Gastroesophageal sphincter (tissue), 4 donors: Measurements from ENCODE around the gene FRMD1. TPM values are rescaled to one million over a fixed set of nuclear protein-coding genes. Genes with fewer than 3 reads are reported as not detected.

Experiments used
- ATAC-seq: fragments of 150-250 bp; one replicate; pipeline ENCODE4 v1.9.1; 2016; ENCODE audit warnings: mild to moderate bottlenecking, moderate library complexity
- H3K27ac ChIP-seq, 4 donors: fragments of 200-600 bp; sonication (generic) in 3 of 4; 1 replicate in 3 of 4; 2 replicates in 1 of 4; pipeline ENCODE4 v1.5.1; 2016 to 2019
- H3K27me3 ChIP-seq: fragments of 200-600 bp; sonication (generic); one replicate; pipeline ENCODE4 v1.5.1; 2019
- H3K36me3 ChIP-seq, 2 donors: fragments of 200-600 bp; sonication (generic); one replicate each; pipeline ENCODE4 v1.5.1; 2019; ENCODE audit warnings: control low read depth in 1 of 2
- H3K4me1 ChIP-seq, 3 donors: fragments of 200-600 bp; sonication (generic); 1 replicate in 2 of 3; 2 replicates in 1 of 3; pipeline ENCODE4 v1.5.1; 2016 to 2019; ENCODE audit warnings: control low read depth in 2 of 3
- H3K4me3 ChIP-seq, 2 donors: fragments of 200-600 bp; sonication (generic); one replicate each; pipeline ENCODE4 v1.5.1; 2019; ENCODE audit warnings: mild to moderate bottlenecking in 1 of 2, moderate library complexity in 1 of 2
- H3K9me3 ChIP-seq, 3 donors: fragments of 200-600 bp; sonication (generic); one replicate each; pipeline ENCODE4 v1.5.1; 2017 to 2019; ENCODE audit warnings: control low read depth in 2 of 3
- CTCF ChIP-seq, 4 experiments: fragments of 200-600 bp in 2 of 4; fragments of 450-650 bp in 2 of 4; sonication (generic) in 1 of 4; IDR thresholded peaks; one replicate each; pipeline ENCODE4 v1.5.1; 2017 to 2019; ENCODE audit warnings: antibody characterized with exemption in 4 of 4, mild to moderate bottlenecking in 2 of 4, moderate library complexity in 2 of 4
- EP300 ChIP-seq: sonication (generic); formaldehyde crosslinking; IDR thresholded peaks from one replicate; pipeline ENCODE4 v1.6.1; 2017; ENCODE audit warnings: antibody characterized with exemption, mild to moderate bottlenecking
- POLR2A ChIP-seq, 2 donors: fragments of 450-650 bp; IDR thresholded peaks; one replicate each; pipeline ENCODE4 v1.6.1; 2017; ENCODE audit warnings: antibody characterized with exemption in 2 of 2, mild to moderate bottlenecking in 2 of 2, moderate library complexity in 1 of 2
- POLR2AphosphoS5 ChIP-seq: sonication (generic); formaldehyde crosslinking; IDR thresholded peaks from one replicate; pipeline ENCODE4 v1.6.1; 2017; ENCODE audit warnings: antibody characterized with exemption
- WGBS, 2 donors: methylation state at CpG; one replicate each; pipeline ENCODE4 v1.1.5; 2018; ENCODE audit warnings: low coverage in 1 of 2; 5-methylcytosine and 5-hydroxymethylcytosine counted together
- total RNA-seq, 4 donors: library from RNA; depleted of rRNA; stranded (reverse); fragments of >200 nt; gene quantifications; one replicate each; pipeline ENCODE4 v1.1.0, GENCODE V29; 2016

Gene FRMD1
- total RNA-seq, 4 donors from 2014 or later, result 0.10 to 0.54 (median 0.23) TPM; not detected in 1

DNA sequence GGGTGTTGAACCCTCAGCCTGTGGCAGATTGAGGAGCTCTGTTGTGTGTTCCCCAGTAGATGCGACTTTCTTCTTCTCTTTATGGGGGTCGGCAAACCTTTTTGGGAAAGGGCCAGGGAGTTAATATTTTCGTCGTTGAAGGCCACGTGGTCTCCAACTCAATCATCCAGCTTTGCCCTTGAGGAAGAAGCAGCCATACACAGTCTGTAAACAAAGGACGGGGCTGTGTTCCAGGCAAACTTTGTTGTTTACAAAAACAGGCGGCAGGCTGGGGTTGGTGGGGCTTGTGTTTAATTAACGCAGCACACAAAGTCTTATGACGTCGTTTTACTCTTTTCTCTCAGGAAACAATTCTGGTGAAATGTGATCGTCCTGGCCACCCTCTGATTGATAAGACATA, 61.4 kb downstream of the FRMD1 start:
- peaks cover 21% of the 10 kb centered on the region for H3K27me3 ChIP-seq
- no peak overlapping the region for H3K27ac ChIP-seq
- peaks cover 0 to 2% (median 0%) of the 10 kb centered on the region in 3 donors for H3K9me3 ChIP-seq
- WGBS, 2 donors, result 46 to 71% methylated on average over 6 to 10 of the region's 11 CpGs
- no peaks in the 10 kb centered on the region for H3K4me1 ChIP-seq
- no peaks in the 10 kb centered on the region for H3K36me3 ChIP-seq
- H3K4me3 ChIP-seq, result no peak overlapping the region
- TF ChIP-seq EP300 (no peak), POLR2AphosphoS5 (no peak), POLR2A (IDR thresholded peaks at IDR 0.05) (no peak), CTCF (IDR thresholded peaks at IDR 0.05) (no peak)
- ATAC-seq, result no peak

GRCh38 chr6:168016721-168017525, 62.1 kb downstream of the FRMD1 start:
- H3K27me3 ChIP-seq, result peaks cover 21% of the 10 kb centered on the region

GRCh38 chr6:168016176-168016620, 62.8 kb downstream of the FRMD1 start:
- no peak for ATAC-seq
- Histone ChIP-seq H3K27me3 (peaks cover 21% of the 10 kb centered on the region), H3K36me3 (no peaks in the 10 kb centered on the region), H3K27ac (no peak overlapping the region), H3K4me1 (no peaks in the 10 kb centered on the region), H3K4me3 (no peak overlapping the region), H3K9me3 (peaks cover 0 to 14% (median 2%) of the 10 kb centered on the region in 3 donors)
- 100% methylated on average over 2 of the region's 18 CpGs; no CpG with 5 or more reads in 1 of the 2 donors for WGBS, 2 donors
- TF ChIP-seq POLR2A (IDR thresholded peaks at IDR 0.05) (no peak), POLR2AphosphoS5 (no peak), CTCF (IDR thresholded peaks at IDR 0.05) (no peak), EP300 (no peak)

More at GRCh38 chr6:168016721-168017525, 62.1 kb downstream of the FRMD1 start:
- no peak overlapping the region for H3K4me3 ChIP-seq
- H3K4me1 ChIP-seq, result no peaks in the 10 kb centered on the region
- no peak overlapping the region for H3K27ac ChIP-seq
- no peaks in the 10 kb centered on the region for H3K36me3 ChIP-seq
- no peak for TF ChIP-seq EP300
- no peak for TF ChIP-seq POLR2A (IDR thresholded peaks at IDR 0.05)
- no peak for TF ChIP-seq POLR2AphosphoS5
- TF ChIP-seq CTCF (IDR thresholded peaks at IDR 0.05), result no peak
- 57 to 70% methylated on average over 3 to 5 of the region's 18 CpGs for WGBS, 2 donors
- ATAC-seq, result no peak
- peaks cover 0 to 8% (median 0%) of the 10 kb centered on the region in 3 donors for H3K9me3 ChIP-seq

DNA sequence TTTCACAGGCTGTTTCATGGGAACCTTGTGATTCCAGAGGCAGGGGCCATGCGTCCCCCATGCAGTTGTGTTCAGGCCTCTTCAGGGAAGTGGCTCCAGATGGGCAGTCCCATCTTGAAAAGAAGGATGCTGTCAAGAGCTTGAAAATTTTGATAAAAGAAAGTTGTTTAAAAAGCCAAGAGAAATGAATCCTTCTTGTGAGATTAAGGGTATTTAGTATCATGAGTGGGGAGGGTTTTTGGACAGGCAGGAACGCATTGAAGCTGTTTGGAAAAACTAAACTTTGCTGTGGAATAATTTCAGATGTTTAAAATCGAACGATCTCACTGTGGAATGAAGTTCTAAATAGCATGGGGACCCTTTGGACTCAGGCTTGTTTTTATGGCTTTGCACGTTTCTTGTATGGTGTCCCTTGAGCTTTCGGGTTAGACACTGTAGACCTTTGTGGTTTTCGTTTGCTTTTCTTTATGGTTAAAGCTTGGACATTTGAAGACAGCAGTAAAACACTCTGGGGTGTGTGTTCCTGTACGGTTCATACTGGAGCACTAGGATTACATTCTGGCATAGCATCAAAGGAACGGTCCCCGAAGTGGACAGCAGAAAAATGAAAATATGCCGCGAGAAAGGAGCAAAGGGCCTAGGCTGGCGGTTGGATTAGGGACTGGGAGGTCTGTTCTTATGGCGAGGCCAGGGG, 63.4 kb downstream of the FRMD1 start:
- H3K9me3 ChIP-seq, result peaks cover 0 to 20% (median 5%) of the 10 kb centered on the region in 3 donors
- no peaks in the 10 kb centered on the region for H3K4me1 ChIP-seq
- no peak overlapping the region for H3K27ac ChIP-seq
- no peak overlapping the region for H3K4me3 ChIP-seq
- H3K36me3 ChIP-seq, result no peaks in the 10 kb centered on the region
- ATAC-seq, result no peak
- H3K27me3 ChIP-seq, result peaks cover 21% of the 10 kb centered on the region
- TF ChIP-seq CTCF (IDR thresholded peaks at IDR 0.05) (no peak), EP300 (no peak), POLR2AphosphoS5 (no peak), POLR2A (IDR thresholded peaks at IDR 0.05) (no peak)
- 84 to 88% methylated on average over 8 of the region's 14 CpGs for WGBS, 2 donors
